ENCODE results near the gene PIKFYVE.
"Not testable (repeated sequence)": the region's sequence is repeated elsewhere in the genome, so short reads cannot be mapped to it uniquely, and the experiment has no call there.

The PIKFYVE gene

DNA sequence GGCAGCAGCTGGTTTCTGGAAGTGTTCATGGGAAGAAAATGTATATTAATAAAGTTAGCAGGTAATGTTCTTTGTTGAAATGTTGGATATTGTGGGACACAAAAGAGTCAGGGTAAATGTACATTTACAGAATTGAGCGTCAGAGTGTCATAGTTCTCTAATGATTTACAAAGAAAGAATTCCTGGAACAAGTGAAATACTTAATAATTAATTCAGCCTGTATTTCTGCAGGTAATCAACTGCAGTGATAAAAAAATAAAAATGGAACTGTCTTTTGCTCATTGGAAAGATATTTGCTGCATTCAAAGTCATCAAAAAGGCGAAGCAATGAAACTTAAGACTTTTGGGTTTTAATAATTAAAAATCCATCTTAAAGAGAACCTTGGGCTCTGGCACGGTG is 113.1 kb downstream of the PIKFYVE start:
- in situ Hi-C loops (cut with MboI; ENCODE audit: low pct_unique_long_range_greater_than_20kb, low sequenced_read_pairs, unreplicated experiment): no loop called here
- no peak for DNase-seq (ENCODE audit: low spot score)
- TF ChIP-seq, protein P1, sequence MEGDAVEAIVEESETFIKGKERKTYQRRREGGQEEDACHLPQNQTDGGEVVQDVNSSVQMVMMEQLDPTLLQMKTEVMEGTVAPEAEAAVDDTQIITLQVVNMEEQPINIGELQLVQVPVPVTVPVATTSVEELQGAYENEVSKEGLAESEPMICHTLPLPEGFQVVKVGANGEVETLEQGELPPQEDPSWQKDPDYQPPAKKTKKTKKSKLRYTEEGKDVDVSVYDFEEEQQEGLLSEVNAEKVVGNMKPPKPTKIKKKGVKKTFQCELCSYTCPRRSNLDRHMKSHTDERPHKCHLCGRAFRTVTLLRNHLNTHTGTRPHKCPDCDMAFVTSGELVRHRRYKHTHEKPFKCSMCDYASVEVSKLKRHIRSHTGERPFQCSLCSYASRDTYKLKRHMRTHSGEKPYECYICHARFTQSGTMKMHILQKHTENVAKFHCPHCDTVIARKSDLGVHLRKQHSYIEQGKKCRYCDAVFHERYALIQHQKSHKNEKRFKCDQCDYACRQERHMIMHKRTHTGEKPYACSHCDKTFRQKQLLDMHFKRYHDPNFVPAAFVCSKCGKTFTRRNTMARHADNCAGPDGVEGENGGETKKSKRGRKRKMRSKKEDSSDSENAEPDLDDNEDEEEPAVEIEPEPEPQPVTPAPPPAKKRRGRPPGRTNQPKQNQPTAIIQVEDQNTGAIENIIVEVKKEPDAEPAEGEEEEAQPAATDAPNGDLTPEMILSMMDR (IDR thresholded peaks at IDR 0.05; ENCODE audit: extremely low read depth, insufficient read depth, missing control alignments): no peak

GRCh38 chr2:208384637-208385036 is 118.6 kb downstream of the PIKFYVE start:
- in situ Hi-C loops (cut with MboI; ENCODE audit: low pct_unique_long_range_greater_than_20kb, low sequenced_read_pairs, unreplicated experiment): no loop called here
- TF ChIP-seq, protein P1 (IDR thresholded peaks at IDR 0.05; ENCODE audit: extremely low read depth, insufficient read depth, missing control alignments): no peak
- no peak for DNase-seq (ENCODE audit: low spot score)

DNA sequence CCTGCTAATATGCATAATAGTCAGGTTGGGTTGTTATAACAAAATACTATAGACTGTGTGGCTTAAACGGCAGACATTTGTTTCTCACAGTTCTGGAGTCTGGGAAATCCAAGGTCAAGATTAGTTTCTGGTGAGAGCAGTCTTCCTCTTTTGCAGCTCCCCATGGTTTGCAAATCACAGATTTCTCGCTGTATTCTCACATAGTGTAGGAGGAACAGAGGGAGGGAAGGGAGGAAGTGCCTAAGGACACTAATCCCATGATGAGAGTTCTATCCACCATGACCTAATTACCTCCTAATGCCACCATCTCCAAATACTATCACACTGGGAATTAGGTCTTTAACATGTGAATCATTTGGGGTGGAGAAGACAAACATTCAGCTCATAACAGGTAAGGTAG is 120.5 kb downstream of the PIKFYVE start:
- TF ChIP-seq, protein P1 (IDR thresholded peaks at IDR 0.05; ENCODE audit: extremely low read depth, insufficient read depth, missing control alignments): no peak
- DNase-seq (ENCODE audit: low spot score): no peak
- in situ Hi-C loops (cut with MboI; ENCODE audit: low pct_unique_long_range_greater_than_20kb, low sequenced_read_pairs, unreplicated experiment): no loop called here

GRCh38 chr2:208389940-208390339 is 123.9 kb downstream of the PIKFYVE start:
- TF ChIP-seq, protein P1 (IDR thresholded peaks at IDR 0.05; ENCODE audit: extremely low read depth, insufficient read depth, missing control alignments): no peak
- DNase-seq (ENCODE audit: low spot score): no peak
- in situ Hi-C loops (cut with MboI; ENCODE audit: low pct_unique_long_range_greater_than_20kb, low sequenced_read_pairs, unreplicated experiment): no loop called here

GRCh38 chr2:208392300-208392699 is 126.2 kb downstream of the PIKFYVE start:
- in situ Hi-C loops (cut with MboI; ENCODE audit: low pct_unique_long_range_greater_than_20kb, low sequenced_read_pairs, unreplicated experiment): no loop called here
- TF ChIP-seq, protein P1 (IDR thresholded peaks at IDR 0.05; ENCODE audit: extremely low read depth, insufficient read depth, missing control alignments): no peak
- no peak for DNase-seq (ENCODE audit: low spot score)

- in situ Hi-C loops (cut with MboI; ENCODE audit: low pct_unique_long_range_greater_than_20kb, low sequenced_read_pairs, unreplicated experiment); DNase-seq (ENCODE audit: low spot score): not testable (repeated sequence)
Measured at GRCh38 chr2:208396796-208397195, 130.7 kb downstream of the PIKFYVE start.

GRCh38 chr2:208399201-208399600 is 133.1 kb downstream of the PIKFYVE start:
- in situ Hi-C loops (cut with MboI; ENCODE audit: low pct_unique_long_range_greater_than_20kb, low sequenced_read_pairs, unreplicated experiment): no loop called here
- DNase-seq (ENCODE audit: low spot score): no peak
- TF ChIP-seq, protein P1 (IDR thresholded peaks at IDR 0.05; ENCODE audit: extremely low read depth, insufficient read depth, missing control alignments): no peak

All from GM13977 (cell line).